Measurements from ENCODE around the gene HOXA2. TPM values are rescaled to one million over a fixed set of nuclear protein-coding genes. Genes with fewer than 3 reads are reported as not detected.

HOXA2 gene
- total RNA-seq, 1 donor from 2014 or later: 2.0 TPM

- Histone ChIP-seq H3K36me3 (no peaks in the 10 kb centered on the region), H3K4me3 (no peak overlapping the region), H3K27ac (no peak overlapping the region), H3K9me3 (no peaks in the 10 kb centered on the region), H3K4me1 (no peaks in the 10 kb centered on the region), H3K27me3 (no peaks in the 10 kb centered on the region)
- TF ChIP-seq CTCF (IDR thresholded peaks at IDR 0.05) (no peak), POLR2A (IDR thresholded peaks at IDR 0.05) (no peak), POLR2AphosphoS5 (IDR thresholded peaks at IDR 0.05; ENCODE audit: insufficient read depth in 1 of 2, low read depth in 1 of 2) (no peak)
- DNase-seq (ENCODE audit: extremely low spot score in 2 of 2): no peak
- intact Hi-C loops (cut with DNase I): no loop called here
Measured at GRCh38 chr7:27051451-27051850, 51.0 kb downstream of the HOXA2 start.

Small RNAs within 50 kb of the gene (small RNA-seq; reads per million reads assigned to genes)
- gene AC004080.5 (not detected), gene RF01977 (not detected)

Other genes starting within 250 kb of the HOXA2 start
- 12.8 TPM for gene SKAP2, start 238.1 kb downstream of the HOXA2 start, total RNA-seq
- gene HOXA1, start 6.7 kb downstream of the HOXA2 start, total RNA-seq: 0.74 TPM
- 0.98 TPM for gene HOXA4, start 28.1 kb upstream of the HOXA2 start, total RNA-seq
- gene HOXA5, start 41.0 kb upstream of the HOXA2 start, total RNA-seq: 6.1 TPM
- 1.7 TPM for gene HOXA6, start 45.1 kb upstream of the HOXA2 start, total RNA-seq
- 3.9 TPM for gene HOXA3, start 49.9 kb upstream of the HOXA2 start, total RNA-seq
- gene HOXA7, start 54.0 kb upstream of the HOXA2 start, total RNA-seq: 23.8 TPM
- 13.0 TPM for gene HOXA9, start 62.9 kb upstream of the HOXA2 start, total RNA-seq
- 19.2 TPM for gene HOXA10, start 71.6 kb upstream of the HOXA2 start, total RNA-seq
- 9.8 TPM for gene HOXA11, start 82.5 kb upstream of the HOXA2 start, total RNA-seq
- gene HOXA13, start 97.4 kb upstream of the HOXA2 start, total RNA-seq: 14.5 TPM
- gene EVX1, start 140.1 kb upstream of the HOXA2 start, total RNA-seq: 2.5 TPM